ENCODE results near the gene ZDHHC11B.
"Not testable (repeated sequence)": the region's sequence is repeated elsewhere in the genome, so short reads cannot be mapped to it uniquely, and the experiment has no call there.

ZDHHC11B gene

DNA sequence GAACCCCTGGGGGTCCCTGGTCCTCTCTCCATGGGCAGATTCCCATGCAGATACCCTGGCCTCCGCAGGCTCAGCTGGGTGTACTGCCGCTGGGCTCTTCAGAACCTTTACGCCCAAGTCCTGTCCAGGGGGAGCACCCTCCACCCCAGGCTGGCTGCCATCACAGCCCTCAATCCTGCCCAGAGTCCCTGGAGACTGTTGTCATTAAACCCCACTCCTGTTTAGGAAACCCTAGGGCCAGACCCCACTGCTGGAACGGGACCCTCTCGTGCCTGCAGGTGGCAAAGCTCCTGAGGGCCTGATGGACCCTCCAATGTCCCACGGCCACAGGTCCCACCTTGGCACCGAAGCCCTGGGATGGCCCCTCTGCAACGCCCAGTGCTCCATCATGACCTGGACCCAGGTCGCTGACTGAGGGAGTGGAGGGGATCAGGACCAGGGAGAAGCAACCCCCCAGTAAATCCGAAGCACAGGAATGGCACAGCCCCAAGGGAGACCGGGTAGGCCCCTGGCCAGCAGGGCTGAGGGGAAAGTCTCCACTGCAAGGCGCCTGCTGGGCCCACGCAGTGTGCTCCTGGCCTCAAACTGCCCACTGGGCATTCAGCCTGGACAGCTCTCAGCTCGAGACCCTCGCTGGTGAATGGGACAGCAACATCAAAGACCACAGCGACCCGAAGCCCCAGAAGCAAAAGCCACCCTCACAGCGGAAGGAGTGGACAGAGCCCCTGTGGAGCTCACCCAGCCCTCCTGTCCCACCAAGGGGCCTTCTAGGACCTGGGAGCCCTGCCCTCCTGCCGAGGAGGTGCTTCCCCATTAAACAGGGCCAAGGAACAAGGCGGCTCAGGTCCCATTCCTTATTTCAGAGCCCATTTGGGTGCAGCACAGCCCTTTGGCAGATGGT is 8.3 kb downstream of the ZDHHC11B start:
- H3K9me3 ChIP-seq: no peaks in the 10 kb centered on the region
- H3K36me3 ChIP-seq: no peaks in the 10 kb centered on the region
- no peaks in the 10 kb centered on the region for H3K27me3 ChIP-seq
- H3K4me1 ChIP-seq: no peaks in the 10 kb centered on the region
- no peak overlapping the region for H3K4me3 ChIP-seq (ENCODE audit: low read depth, low read length)
- DNase-seq: no peak
- TF ChIP-seq, protein P1, sequence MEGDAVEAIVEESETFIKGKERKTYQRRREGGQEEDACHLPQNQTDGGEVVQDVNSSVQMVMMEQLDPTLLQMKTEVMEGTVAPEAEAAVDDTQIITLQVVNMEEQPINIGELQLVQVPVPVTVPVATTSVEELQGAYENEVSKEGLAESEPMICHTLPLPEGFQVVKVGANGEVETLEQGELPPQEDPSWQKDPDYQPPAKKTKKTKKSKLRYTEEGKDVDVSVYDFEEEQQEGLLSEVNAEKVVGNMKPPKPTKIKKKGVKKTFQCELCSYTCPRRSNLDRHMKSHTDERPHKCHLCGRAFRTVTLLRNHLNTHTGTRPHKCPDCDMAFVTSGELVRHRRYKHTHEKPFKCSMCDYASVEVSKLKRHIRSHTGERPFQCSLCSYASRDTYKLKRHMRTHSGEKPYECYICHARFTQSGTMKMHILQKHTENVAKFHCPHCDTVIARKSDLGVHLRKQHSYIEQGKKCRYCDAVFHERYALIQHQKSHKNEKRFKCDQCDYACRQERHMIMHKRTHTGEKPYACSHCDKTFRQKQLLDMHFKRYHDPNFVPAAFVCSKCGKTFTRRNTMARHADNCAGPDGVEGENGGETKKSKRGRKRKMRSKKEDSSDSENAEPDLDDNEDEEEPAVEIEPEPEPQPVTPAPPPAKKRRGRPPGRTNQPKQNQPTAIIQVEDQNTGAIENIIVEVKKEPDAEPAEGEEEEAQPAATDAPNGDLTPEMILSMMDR (IDR thresholded peaks at IDR 0.05; ENCODE audit: low read depth, low read length): no peak

DNA sequence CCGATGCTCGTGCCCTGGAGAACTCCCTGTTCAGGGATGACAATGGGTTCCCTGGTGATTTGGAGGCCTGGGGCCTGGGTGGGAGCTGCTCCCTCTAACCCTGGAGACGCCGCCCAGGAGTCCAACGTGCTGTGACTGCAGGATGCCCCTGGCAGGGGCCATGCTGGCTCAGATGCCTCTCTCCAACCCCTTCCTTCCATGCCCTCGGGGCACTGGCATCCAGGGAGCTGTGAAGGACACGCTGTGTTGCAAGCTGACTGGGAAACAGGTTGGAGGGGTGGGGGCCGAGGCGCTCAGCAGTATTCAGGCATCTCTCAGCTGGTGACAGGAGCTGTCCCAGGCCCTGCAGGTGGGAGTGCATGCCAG is 9.0 kb downstream of the ZDHHC11B start:
- DNase-seq: peak; percentile 31
- not testable (repeated sequence) for H3K9me3 ChIP-seq; H3K4me3 ChIP-seq (ENCODE audit: low read depth, low read length); H3K36me3 ChIP-seq; H3K4me1 ChIP-seq; H3K27me3 ChIP-seq

DNA sequence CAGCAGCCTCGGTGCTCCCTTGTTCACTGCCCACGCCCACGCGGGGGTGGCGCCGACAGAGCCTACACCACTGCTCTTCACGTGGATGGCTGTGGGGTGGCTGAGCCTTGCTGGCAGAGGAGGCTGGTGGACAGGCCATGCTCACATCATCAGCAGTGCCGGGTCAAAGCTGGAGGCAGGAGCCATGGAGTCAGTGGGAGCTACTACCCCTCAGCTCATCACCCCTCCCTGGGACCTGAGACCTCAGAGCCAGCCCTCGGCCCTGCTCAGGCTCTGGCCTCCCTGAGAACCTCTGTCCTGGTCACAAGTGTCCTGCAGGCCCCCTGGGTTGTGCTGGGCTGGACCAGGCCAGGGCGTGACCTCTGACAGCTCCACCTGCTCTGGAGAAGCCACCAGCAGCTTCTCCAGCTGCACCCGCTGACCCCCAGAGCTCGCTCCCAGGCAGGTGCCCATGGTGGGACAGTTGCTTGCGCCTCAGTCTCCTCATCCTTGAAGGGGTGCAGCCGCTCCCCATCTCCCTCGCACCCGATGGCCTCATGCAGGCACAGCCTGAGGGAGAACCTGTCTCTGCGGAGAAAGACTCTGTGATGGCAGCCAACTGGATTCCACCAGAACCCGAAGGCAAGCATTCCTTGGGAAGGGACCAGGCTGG is 9.5 kb downstream of the ZDHHC11B start:
- H3K36me3 ChIP-seq; DNase-seq; H3K4me1 ChIP-seq; H3K27me3 ChIP-seq; H3K9me3 ChIP-seq; H3K4me3 ChIP-seq (ENCODE audit: low read depth, low read length): not testable (repeated sequence)

DNA sequence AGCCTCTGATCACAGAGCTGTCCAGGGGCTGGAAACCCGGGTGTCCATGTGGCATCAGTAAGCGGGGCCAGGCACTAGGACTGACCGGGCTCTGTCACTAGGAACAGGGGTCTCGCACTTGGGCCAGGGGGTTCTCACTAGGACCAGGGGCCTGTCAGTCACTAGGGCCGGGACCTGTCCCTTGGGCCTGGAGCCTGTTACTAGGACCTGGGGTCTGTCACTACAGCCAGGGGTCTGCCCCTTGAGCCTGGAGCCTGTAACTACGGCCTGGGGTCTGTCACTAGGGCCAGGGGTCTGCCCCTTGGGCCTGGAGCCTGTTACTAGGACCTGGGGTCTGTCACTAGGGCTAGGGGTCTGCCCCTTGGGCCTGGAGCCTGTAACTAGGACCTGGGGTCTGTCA is 10.2 kb downstream of the ZDHHC11B start:
- not testable (repeated sequence) for H3K27me3 ChIP-seq; H3K36me3 ChIP-seq; H3K9me3 ChIP-seq; H3K4me3 ChIP-seq (ENCODE audit: low read depth, low read length); H3K4me1 ChIP-seq; DNase-seq

DNA sequence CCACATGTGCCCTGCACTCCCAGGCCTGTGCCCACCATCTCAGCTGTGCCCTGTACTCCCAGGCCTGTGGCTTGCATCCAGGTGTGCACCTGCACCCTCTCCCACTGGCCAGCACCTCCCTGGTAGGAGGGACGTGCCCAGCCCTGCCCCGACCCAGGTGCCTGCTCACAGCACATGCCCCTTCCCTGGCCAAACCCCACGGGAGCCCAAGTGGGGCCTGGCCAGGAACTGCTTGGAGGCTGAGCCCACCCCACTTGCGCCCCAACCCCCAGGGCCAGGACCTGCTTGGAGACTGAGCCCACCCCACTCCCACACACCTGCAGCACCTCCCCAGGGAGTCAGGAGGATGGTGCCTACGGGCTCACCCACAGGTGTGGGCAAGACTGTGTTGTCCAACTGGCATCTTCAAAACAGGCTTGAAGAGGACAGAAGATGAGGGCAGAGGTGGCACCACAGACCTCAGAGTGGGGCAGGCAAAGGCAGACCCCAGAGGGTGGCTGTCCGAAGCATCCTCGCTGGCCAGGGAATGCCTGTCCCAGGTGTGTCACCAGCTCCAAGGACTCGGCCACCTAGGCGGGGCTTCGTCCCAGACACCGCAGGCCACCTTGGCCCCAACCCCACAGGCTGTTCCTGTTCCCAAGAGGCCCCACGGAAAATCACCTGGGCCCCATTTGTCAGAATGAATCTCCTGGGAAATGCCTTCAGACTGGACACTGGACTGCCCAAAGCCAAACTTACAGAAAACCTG is 10.8 kb downstream of the ZDHHC11B start:
- no peak for DNase-seq
- H3K36me3 ChIP-seq: no peaks in the 10 kb centered on the region
- no peaks in the 10 kb centered on the region for H3K4me1 ChIP-seq
- H3K27me3 ChIP-seq: no peaks in the 10 kb centered on the region
- H3K9me3 ChIP-seq: no peaks in the 10 kb centered on the region
- TF ChIP-seq, protein P1 (IDR thresholded peaks at IDR 0.05; ENCODE audit: low read depth, low read length): no peak
- H3K4me3 ChIP-seq (ENCODE audit: low read depth, low read length): no peak overlapping the region

DNA sequence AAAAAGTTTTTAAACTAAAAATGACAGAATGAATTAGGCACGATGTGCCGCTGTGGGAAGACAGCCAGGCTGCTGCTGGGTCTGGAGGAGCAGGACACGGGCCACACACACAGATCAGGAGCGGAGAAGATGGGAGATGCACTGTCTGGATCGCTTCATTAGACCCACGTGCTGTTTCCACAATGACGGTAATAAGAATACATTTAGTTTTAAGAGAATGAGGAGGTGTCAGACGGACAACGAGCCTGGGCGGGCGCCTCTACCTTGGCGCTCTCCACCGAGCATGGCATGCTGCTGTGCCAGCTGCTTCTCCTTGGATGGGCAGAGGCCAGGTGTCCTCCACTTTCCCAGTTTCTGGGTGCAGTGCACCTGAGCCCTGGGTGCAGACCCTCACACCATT is 11.6 kb downstream of the ZDHHC11B start:
- not testable (repeated sequence) for H3K4me1 ChIP-seq; H3K36me3 ChIP-seq; H3K4me3 ChIP-seq (ENCODE audit: low read depth, low read length); DNase-seq; H3K27me3 ChIP-seq; H3K9me3 ChIP-seq

DNA sequence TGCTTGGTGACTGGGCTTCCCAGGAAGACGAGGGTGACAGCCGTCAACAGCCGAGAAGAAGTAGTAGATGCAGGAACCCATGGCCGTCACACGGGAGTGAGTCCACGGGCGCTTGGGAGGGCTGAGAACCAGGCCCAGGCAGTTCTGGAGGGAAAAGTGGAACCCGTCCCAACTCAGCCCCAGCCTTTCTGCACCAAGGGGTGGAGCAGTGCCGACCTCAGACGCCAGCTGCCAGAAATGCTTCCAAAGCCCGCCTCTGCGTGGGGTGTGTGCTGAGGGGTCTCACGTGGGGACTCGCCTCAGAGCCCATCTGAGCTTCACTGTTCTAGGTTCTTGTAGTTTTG is 12.0 kb downstream of the ZDHHC11B start:
- H3K9me3 ChIP-seq; H3K36me3 ChIP-seq; H3K4me1 ChIP-seq; H3K27me3 ChIP-seq; H3K4me3 ChIP-seq (ENCODE audit: low read depth, low read length); DNase-seq: not testable (repeated sequence)

DNA sequence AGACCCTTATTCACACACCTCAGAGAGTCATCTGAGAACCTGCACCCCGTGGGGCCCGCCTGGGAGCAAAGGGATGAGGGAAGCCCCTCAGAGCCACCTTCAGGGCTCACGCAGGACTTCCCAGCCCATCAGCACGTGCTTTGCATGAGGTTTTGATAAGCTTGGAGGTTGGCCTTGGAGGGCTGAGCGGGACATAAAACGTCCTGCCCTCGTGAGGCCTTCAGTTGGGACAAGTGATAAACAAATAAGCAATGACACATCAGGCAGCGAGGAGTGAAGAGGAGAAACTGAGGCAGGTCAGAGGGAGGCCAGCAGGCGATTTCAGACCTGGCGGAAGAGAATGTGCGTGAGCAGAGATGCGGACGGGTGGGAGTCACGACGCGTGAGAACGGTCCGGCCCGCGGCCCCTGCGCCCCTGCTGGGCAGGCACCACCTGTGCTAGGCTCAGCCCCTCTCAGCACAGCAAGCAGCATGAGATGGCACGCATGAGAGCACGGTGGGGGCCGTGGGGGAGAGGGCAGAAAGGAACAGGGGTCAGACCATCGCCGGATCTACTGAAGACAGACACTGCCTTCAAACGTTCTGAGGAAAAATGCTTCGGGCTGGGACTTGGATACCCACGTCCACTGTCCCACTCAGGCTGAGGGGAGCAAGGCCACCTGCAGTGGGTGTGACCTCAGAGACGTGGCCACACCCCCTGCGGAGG is 12.5 kb downstream of the ZDHHC11B start:
- H3K9me3 ChIP-seq; DNase-seq; H3K27me3 ChIP-seq; H3K4me1 ChIP-seq; H3K4me3 ChIP-seq (ENCODE audit: low read depth, low read length); H3K36me3 ChIP-seq: not testable (repeated sequence)

DNA sequence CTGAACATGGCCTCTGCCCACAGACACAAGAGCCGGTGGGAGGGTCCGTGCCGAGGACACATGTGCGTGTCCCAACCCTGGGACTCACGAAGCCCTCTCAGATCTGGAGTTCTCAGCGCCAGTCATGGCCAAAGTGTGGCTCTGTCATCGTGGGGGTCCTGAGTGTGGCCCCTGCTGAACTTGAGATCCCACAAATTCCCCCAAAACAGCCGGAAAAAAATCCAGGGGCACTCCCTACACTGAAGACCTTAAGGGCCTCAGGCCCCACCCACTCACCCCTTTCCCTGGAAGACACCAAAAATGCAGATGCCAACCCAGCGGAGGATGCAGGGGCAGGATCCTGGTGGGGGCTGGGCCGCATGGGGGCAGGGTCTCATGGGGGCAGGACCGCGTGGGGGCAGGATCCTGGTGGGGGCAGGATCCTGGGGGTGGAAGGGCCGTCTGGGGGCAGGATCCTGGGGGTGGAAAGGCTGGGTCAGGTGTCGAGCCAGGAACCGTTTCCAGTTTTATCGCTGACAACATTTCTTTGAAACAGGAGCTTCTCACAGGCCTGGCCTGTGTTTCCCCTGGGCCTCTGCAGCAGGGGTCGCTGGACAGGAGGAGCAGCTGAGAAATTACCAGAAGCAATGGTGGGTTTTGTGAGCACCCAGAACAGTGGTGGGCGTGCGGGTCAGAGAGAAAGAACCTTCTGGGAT is 13.3 kb downstream of the ZDHHC11B start:
- not testable (repeated sequence) for H3K36me3 ChIP-seq; H3K4me3 ChIP-seq (ENCODE audit: low read depth, low read length); H3K27me3 ChIP-seq; H3K9me3 ChIP-seq; H3K4me1 ChIP-seq
- DNase-seq: peak; percentile 30

DNA sequence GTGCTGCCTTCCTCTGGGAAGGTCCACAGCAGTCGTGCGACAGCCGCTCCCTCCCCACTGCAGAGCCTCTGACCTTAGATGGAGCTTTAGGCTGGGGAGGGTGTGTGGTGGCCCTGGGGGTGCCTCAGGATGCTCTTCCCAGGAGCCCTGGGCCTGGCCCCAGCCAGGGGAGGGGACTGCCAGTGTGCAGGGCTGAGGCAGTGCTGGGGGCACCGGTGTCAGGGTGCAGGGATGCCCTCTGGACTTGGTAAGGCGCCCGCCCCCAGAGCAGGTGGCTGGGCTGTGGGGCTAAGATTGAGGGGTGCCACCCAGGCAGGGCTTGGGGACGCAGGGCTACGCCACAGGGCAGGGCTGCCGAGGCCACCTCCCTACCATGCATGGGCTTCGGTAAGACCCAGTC is 13.9 kb downstream of the ZDHHC11B start:
- H3K36me3 ChIP-seq; H3K4me1 ChIP-seq; H3K27me3 ChIP-seq; H3K4me3 ChIP-seq (ENCODE audit: low read depth, low read length); H3K9me3 ChIP-seq: not testable (repeated sequence)
- DNase-seq: peak; percentile 29

DNA sequence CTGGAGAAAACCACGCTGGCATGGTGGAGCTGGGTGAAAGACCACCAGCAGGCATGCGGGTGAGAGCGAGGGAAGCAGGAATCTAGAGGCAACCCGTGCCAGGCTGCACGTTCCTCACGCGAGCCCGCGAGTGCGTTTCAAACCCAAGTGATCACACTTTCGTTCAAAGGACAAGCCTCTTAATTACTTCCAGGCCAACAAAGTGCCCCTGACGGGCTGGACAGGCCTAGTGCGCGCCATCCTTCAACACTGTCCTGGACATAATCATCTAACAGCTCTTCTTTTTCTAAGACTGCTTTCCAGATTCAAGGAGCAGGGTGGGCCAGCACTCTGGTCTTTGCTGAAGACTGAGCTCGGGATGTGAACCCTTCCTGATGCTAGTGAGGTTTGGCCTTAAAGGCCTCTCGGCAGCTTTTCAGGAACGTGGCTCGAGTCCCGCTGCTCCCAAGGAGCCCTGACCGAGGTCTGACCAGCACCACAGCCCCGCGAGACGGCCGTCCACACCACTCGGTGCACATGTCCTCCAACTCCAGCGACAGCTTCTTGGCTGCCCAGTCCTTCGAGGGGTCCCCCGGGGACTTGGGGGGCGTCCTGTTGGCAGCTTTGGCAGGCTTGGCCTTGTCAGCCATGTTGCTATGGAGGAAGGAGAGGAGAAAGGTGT is 14.9 kb downstream of the ZDHHC11B start:
- not testable (repeated sequence) for H3K4me1 ChIP-seq; H3K36me3 ChIP-seq; H3K9me3 ChIP-seq; H3K4me3 ChIP-seq (ENCODE audit: low read depth, low read length); H3K27me3 ChIP-seq
- peak; percentile 15 for DNase-seq
